Kidney epithelial cell (primary cell): ENCODE results near the gene HDAC7. TPM values are rescaled to one million over a fixed set of nuclear protein-coding genes. Genes with fewer than 3 reads are reported as not detected.
A peak's percentile ranks its signal among the peaks of the same experiment; 100 is the strongest.

Experiments used
- DNase-seq: peaks from one replicate; pipeline ENCODE4 v3.0.0-alpha.2; 2010; ENCODE audit warnings: low read depth
- H3K27me3 ChIP-seq: 2 replicates; pipeline ENCODE4 v1.6.0; 2011; ENCODE audit warnings: low read length; ENCODE audit not compliant: control insufficient read depth, insufficient read depth
- H3K36me3 ChIP-seq: 2 replicates; pipeline ENCODE4 v1.5.1; 2011; ENCODE audit warnings: low read length; ENCODE audit not compliant: control insufficient read depth, insufficient read depth
- H3K4me3 ChIP-seq: 2 replicates; pipeline ENCODE4 v1.5.1; 2011; ENCODE audit warnings: low read depth, mild to moderate bottlenecking, control low read depth, low read length
- total RNA-seq: library from RNA; depleted of rRNA; stranded (reverse); fragments of >200 nt; gene quantifications from 2 replicates; pipeline ENCODE4 v1.2.3, GENCODE V29; 2015
- TF ChIP-seq, protein P1 (sequence below): IDR thresholded peaks from 2 replicates; pipeline ENCODE4 v1.5.1; 2011; ENCODE audit warnings: mild to moderate bottlenecking, moderate library complexity, low read length, control low read depth, inconsistent platforms; ENCODE audit not compliant: insufficient read depth, poor library complexity, severe bottlenecking

Gene HDAC7
- total RNA-seq, 1 donor from 2014 or later = 52.1 TPM

DNA sequence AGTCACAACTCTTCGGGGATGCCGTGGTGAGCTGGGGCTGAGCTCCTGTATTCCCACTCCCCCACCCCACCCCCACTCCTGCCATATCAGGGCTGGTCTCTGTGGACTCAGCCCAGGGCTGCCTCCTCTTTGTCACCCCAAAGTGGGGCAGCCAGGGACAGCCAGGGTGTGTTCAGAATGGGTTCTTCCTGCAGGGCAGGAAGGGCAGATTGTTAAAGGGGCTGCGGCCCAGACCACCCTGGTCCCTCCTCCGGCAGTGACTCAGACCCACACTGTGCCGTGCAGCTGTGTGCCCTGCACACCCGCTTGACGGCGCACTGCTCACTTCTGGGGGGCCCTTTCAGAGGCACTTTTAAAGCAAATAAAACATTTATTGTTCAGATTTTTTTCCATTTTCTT, 37.3 kb downstream of the HDAC7 start:
- TF ChIP-seq, protein P1, sequence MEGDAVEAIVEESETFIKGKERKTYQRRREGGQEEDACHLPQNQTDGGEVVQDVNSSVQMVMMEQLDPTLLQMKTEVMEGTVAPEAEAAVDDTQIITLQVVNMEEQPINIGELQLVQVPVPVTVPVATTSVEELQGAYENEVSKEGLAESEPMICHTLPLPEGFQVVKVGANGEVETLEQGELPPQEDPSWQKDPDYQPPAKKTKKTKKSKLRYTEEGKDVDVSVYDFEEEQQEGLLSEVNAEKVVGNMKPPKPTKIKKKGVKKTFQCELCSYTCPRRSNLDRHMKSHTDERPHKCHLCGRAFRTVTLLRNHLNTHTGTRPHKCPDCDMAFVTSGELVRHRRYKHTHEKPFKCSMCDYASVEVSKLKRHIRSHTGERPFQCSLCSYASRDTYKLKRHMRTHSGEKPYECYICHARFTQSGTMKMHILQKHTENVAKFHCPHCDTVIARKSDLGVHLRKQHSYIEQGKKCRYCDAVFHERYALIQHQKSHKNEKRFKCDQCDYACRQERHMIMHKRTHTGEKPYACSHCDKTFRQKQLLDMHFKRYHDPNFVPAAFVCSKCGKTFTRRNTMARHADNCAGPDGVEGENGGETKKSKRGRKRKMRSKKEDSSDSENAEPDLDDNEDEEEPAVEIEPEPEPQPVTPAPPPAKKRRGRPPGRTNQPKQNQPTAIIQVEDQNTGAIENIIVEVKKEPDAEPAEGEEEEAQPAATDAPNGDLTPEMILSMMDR = no peak
- Histone ChIP-seq H3K36me3 (peaks cover 3% of the 10 kb centered on the region), H3K27me3 (no peaks in the 10 kb centered on the region), H3K4me3 (no peak overlapping the region)
- no peak for DNase-seq

DNA sequence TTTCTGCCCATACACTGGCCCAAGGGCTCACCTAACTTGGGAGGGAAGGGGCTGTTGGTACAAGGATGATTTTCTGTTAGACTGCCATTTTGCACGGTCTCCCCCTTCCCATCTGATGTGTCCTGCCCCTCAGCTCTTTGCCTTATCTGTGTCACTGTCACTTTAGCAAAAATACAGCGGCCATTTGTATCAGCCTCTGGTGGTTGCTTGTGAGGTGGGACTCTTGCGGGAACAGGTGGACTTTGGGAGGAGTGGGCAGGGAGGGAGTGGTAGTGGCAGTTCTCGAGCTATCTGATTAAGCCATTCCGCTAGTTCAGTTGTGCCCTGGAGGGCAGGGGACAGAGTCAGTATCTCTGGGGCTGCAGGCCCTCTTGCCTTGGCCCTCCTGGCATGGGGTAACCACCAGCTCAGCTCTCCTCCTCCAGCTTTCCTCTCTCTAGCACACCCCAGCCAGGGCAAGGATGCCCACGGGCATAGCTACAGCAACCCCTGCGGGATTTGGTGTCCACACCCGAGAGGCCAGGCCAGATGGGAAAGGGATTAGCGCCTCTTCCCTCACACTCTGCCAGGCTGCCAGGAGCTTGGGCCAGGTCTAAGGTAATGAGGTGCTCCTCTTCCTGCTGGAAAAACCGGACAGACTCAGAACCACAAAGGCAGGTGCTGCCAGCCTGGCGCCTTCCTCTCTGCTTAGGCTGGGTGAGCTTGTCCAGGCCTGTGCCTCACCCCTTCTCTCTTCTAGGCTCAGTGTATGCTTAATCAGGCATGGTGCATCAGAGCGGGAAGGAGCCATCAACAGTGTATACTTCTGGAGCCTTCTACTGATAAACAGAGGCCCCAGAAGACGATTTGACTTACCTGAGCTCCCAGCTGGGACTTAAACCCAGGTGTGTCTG, 38.0 kb downstream of the HDAC7 start:
- Histone ChIP-seq H3K36me3 (peaks cover 1% of the 10 kb centered on the region), H3K4me3 (no peak overlapping the region), H3K27me3 (no peaks in the 10 kb centered on the region)
- TF ChIP-seq, protein P1 = no peak
- no peak for DNase-seq

DNA sequence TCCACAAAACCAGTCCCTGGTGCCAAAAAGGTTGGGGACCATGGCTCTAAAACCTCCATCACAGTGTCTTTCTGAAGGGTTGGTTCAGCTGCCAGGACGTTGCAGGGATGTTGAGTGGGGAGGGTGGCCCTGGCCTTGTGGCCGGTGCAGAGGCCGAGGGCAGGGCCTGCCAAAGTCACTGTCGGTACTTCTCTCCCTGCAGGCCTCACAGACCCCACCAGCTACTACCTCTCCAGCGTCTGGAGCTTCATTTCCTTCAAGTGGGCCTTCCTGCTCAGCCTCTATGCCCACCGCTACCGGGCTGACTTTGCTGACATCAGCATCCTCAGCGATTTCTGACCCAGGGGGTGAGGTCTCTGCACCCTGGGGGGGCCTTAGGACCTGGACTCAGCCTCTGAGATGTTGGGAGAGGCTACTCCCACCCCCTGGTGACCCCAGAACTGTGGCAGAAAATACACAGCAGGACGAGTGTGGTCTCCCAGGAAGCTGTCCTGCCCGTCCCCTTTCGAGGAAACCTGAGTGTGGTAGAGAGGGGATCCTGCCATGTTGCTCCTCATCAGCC, 39.7 kb downstream of the HDAC7 start:
- DNase-seq = no peak
- Histone ChIP-seq H3K36me3 (peaks cover 1% of the 10 kb centered on the region), H3K4me3 (no peak overlapping the region), H3K27me3 (no peaks in the 10 kb centered on the region)
- TF ChIP-seq, protein P1 = no peak

DNA sequence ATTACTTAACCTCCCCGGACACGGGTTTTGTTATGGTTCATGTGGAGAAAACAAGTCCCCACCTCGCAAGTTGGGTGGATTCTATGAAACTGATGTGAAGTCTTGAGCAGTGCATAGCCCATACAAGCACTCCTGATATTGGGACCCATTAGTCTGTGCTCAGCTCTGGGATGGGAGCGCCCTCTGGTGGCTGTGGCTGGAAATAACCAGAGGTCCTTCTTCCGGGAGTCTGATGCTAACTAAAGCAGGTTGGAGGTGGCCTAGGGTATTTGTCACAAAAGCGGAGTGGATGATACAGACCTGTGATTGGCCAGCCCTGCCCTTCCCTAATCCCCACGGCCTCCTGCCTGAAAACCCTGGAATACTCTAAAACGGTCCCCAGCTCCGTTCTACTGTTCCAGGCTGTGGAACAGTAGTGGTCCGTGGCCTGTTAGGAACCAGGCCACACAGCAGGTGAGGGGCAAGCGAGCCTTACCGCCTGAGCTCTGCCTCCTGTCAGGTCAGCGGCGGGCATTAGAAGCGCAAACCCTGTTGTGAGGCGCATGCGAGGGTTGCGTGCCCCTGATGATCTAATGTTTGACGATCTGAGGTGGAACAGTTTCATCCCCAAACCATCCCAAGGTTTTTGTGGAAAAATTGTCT, 40.3 kb downstream of the HDAC7 start:
- no peak for DNase-seq
- Histone ChIP-seq H3K27me3 (no peaks in the 10 kb centered on the region), H3K36me3 (peaks cover 1% of the 10 kb centered on the region), H3K4me3 (no peak overlapping the region)
- TF ChIP-seq, protein P1 = peak; percentile 92

DNA sequence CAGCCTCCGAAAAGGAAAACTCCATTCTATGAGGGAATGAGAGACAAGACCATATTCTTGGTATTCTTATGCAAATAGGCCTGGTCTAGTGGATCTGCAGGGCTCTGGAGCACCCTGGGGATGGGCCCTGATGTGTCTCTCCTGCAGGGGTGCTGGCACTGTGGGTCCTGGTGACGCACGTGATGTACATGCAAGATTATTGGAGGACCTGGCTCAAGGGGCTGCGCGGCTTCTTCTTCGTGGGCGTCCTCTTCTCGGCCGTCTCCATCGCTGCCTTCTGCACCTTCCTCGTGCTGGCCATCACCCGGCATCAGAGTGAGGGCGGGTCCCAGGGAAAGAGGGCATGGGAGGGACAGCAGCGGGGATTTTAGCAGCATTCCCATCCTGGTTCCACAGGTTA, 40.8 kb downstream of the HDAC7 start:
- peaks cover 1% of the 10 kb centered on the region for H3K36me3 ChIP-seq
- DNase-seq = no peak
- no peak overlapping the region for H3K4me3 ChIP-seq
- TF ChIP-seq, protein P1 = no peak
- H3K27me3 ChIP-seq = no peaks in the 10 kb centered on the region
